ENCODE data around the gene NR3C1. TPM values are rescaled to one million over a fixed set of nuclear protein-coding genes. Genes with fewer than 3 reads are reported as not detected.
A peak's percentile ranks its signal among the peaks of the same experiment; 100 is the strongest.

Gene NR3C1
- total RNA-seq, 2 experiments from 2014 or later: 52.7 to 55.6 TPM

GRCh38 chr5:143418140-143418866 is 14.8 kb upstream of the NR3C1 start:
- peak overlapping the region; percentile 68 for H3K27ac Mint-ChIP-seq
- ChIA-PET CTCF (no interaction called here), POLR2A (interaction anchor here (1.0 to 1.2 kb wide), 2 partner anchors 9 to 16 kb away, joined by 4 to 6 read pairs; no protein-coding TSS in a partner anchor)
- ATAC-seq (peak; percentile 56), DNase-seq (no peak)
- no peak overlapping the region for H3K4me3 Mint-ChIP-seq
- H3K9me3 Mint-ChIP-seq: no peaks in the 10 kb centered on the region
- TF ChIP-seq CTCF (IDR thresholded peaks at IDR 0.05): no peak
- intact Hi-C loops (cut with micrococcal nuclease): no loop called here
- H3K27me3 Mint-ChIP-seq: no peaks in the 10 kb centered on the region
- peaks cover 1% of the 10 kb centered on the region for H3K36me3 Mint-ChIP-seq (ENCODE audit: low read depth)
- H3K4me1 Mint-ChIP-seq (ENCODE audit: low read depth): peaks cover 31% of the 10 kb centered on the region

GRCh38 chr5:143417503-143418139 is 14.1 kb upstream of the NR3C1 start:
- H3K4me1 Mint-ChIP-seq (ENCODE audit: low read depth): peaks cover 28% of the 10 kb centered on the region
- no peak overlapping the region for H3K27ac Mint-ChIP-seq
- no peak for TF ChIP-seq CTCF (IDR thresholded peaks at IDR 0.05)
- intact Hi-C loops (cut with micrococcal nuclease): no loop called here
- ATAC-seq (no peak), DNase-seq (no peak)
- POLR2A ChIA-PET: interaction anchor here (0.6 to 1.2 kb wide), 2 partner anchors 17 to 223 kb away, joined by 3 to 6 read pairs; no protein-coding TSS in a partner anchor
- CTCF ChIA-PET: no interaction called here
- H3K27me3 Mint-ChIP-seq: no peaks in the 10 kb centered on the region
- no peaks in the 10 kb centered on the region for H3K9me3 Mint-ChIP-seq
- H3K36me3 Mint-ChIP-seq (ENCODE audit: low read depth): peaks cover 1% of the 10 kb centered on the region
- no peak overlapping the region for H3K4me3 Mint-ChIP-seq

- no peaks in the 10 kb centered on the region for H3K36me3 Mint-ChIP-seq (ENCODE audit: low read depth)
- no peaks in the 10 kb centered on the region for H3K9me3 Mint-ChIP-seq
- H3K27ac Mint-ChIP-seq: no peak overlapping the region
- intact Hi-C loops (cut with micrococcal nuclease): no loop called here
- ATAC-seq (no peak), DNase-seq (no peak)
- no peak for TF ChIP-seq CTCF (IDR thresholded peaks at IDR 0.05)
- no peak overlapping the region for H3K4me3 Mint-ChIP-seq
- H3K4me1 Mint-ChIP-seq (ENCODE audit: low read depth): peaks cover 32% of the 10 kb centered on the region
- no peaks in the 10 kb centered on the region for H3K27me3 Mint-ChIP-seq
- POLR2A ChIA-PET: interaction anchor here (0.6 to 1.2 kb wide), 2 partner anchors 8 to 12 kb away, joined by 3 read pairs; no protein-coding TSS in a partner anchor
- CTCF ChIA-PET: no interaction called here
These were observed 12.9 kb upstream of the NR3C1 start for GRCh38 chr5:143416411-143416810.

GRCh38 chr5:143413958-143414669 is 10.6 kb upstream of the NR3C1 start:
- no peaks in the 10 kb centered on the region for H3K36me3 Mint-ChIP-seq (ENCODE audit: low read depth)
- peak overlapping the region; percentile 28 for H3K27ac Mint-ChIP-seq
- H3K9me3 Mint-ChIP-seq: no peaks in the 10 kb centered on the region
- DNase-seq (no peak), ATAC-seq (no peak)
- CTCF ChIA-PET: interaction anchor here (0.9 to 1.0 kb wide), 2 partner anchors 8 to 27 kb away, joined by 3 read pairs; no protein-coding TSS in a partner anchor
- intact Hi-C loops (cut with micrococcal nuclease): no loop called here
- no peaks in the 10 kb centered on the region for H3K27me3 Mint-ChIP-seq
- H3K4me3 Mint-ChIP-seq: no peak overlapping the region
- TF ChIP-seq CTCF (IDR thresholded peaks at IDR 0.05): no peak
- POLR2A ChIA-PET: interaction anchor here (1.0 to 2.0 kb wide), 2 partner anchors 9 to 20 kb away, joined by 3 to 8 read pairs; no protein-coding TSS in a partner anchor
- peaks cover 38% of the 10 kb centered on the region for H3K4me1 Mint-ChIP-seq (ENCODE audit: low read depth)
